GM19468 (cell line): ENCODE results near the gene CCDC91.

ENCODE experiments used
- ATAC-seq: cut with Tn5 transposase; IDR thresholded peaks from one replicate; pipeline ENCODE4 v1.9.1; 2021; ENCODE audit warnings: mild to moderate bottlenecking, moderate library complexity, moderate number of reproducible peaks; ENCODE audit not compliant: unreplicated experiment; ENCODE audit errors: extremely low read depth

Gene CCDC91

DNA sequence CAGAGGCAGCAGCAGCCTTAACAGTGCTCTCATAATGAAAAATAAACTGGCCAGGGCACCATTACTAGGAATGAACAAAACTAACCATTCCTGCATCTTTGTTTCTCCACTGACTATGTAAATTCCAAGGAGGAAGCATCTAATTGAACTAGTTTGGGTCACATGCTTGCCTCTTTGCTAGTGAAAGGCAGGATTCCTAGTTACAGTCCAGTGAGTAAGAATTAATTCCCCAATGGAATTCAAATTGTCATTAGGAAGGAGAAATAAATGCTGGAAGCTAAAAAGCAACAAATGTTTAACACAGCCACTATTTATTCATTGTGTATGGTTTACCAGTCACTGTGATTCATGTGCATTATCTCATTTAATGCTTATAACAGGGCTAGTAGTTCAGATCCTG is 316.0 kb downstream of the CCDC91 start:
- ATAC-seq = no peak

- no peak for ATAC-seq
These were observed 316.8 kb downstream of the CCDC91 start for GRCh38 chr12:28507033-28507432.

GRCh38 chr12:28507867-28508266 is 317.6 kb downstream of the CCDC91 start:
- ATAC-seq = no peak

GRCh38 chr12:28512406-28512805 is 322.1 kb downstream of the CCDC91 start:
- ATAC-seq = no peak

- no peak for ATAC-seq
These were observed 322.6 kb downstream of the CCDC91 start for GRCh38 chr12:28512876-28513275.

DNA sequence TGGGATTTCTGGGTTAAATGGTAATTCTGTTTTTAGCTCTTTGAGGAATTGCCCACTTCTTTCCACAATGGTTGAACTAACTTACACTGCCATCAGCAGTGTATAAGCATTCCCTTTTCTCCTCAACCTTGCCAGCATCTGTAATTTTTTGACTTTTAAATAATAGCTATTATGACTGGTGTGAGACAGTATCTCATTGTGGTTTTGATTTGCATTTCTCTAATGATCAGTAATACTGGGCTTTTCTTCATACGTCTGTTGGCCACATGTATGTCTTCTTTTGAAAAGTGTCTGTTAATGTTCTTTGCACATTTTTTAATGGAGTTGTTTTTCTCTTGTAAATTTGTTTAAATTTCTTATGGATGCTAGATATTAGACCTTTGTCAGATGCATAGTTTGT is 323.7 kb downstream of the CCDC91 start:
- ATAC-seq = no peak

DNA sequence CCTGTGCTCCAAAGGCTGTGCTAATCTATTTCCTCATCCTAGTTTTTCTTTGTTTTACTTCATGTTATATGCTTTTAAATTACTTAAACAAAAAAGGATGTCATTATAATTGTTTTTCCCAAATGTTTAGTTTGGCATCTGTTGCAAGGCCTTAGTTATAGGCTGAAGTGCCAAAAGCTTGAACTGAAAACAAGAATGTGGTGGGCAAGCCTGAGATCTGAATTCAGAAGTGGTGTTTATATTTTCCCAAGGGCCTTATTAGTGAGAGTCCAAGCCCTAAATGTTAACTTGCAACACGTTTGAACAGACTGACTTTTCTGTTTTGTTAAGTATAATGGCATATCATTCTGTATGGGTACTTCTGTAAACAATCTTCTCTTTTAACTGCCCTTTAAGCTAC is 326.8 kb downstream of the CCDC91 start:
- no peak for ATAC-seq

DNA sequence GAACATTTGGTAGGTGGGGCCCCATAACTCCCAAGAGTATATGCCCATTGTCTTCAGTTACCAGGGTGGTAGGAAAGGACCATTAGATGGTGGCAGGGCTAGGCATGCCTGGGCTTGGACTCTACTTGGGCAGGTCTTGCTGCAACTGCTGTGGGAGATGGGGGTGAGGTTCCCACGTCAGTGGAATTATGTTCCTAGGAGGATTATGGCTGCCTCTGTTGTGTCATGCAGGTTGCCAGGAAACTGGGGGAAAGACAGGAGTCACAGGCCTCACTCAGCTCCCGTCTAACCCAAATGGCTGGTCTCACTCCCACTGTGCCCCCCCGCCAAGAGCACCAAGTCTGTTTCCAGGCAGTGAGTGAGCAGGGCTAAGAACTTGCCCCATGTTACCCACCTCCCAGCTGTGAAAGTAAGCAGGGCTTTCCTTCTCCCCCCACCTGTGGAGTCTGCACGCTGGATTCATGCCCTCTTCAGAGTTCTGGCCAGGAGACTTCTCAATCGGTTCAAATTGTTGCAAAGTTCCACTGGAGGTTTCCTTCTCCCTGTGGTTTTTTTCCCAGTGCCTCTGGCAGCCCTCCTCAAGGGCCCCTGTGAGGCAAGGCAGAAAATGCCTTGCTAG is 337.5 kb downstream of the CCDC91 start:
- no peak for ATAC-seq

DNA sequence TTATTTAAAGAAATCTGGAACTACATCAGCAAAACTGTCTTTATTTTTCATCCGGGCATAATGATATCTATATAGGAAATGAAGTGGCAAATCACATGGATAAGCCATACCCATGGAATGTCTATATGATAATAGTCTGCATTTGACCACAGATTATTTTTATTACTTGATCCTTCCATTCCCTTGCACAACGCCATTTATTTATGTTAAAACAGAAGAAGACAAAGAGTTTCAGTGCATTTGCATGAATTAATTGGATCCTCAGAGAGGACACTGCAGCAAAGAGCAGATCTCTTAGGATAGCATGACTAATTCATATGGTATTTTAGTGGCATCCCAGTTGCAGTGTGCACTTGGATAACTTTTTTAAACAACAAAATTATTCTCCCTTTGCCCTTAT is 345.0 kb downstream of the CCDC91 start:
- no peak for ATAC-seq

- no peak for ATAC-seq
These were observed 345.8 kb downstream of the CCDC91 start for GRCh38 chr12:28536088-28536487.

DNA sequence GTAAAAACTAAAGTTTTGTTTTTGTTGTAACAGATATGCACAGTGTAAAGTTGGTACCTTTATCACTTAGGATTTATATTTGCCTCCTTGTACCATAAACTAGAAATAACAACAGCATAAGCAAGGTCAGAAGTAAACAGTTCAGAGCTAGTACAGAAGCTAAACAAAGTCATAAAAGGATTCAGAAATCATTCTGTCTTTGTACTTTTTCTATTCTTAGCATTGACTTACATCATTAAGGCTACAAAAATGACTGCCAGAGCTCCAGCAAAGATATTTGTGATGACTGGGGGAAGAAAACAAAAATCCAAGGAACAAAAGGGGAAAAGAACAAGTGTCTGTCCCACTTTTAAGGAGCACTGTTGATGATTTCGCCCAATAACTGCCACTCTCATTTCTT is 347.2 kb downstream of the CCDC91 start:
- no peak for ATAC-seq

- no peak for ATAC-seq
These were observed 349.6 kb downstream of the CCDC91 start for GRCh38 chr12:28539691-28540323.

DNA sequence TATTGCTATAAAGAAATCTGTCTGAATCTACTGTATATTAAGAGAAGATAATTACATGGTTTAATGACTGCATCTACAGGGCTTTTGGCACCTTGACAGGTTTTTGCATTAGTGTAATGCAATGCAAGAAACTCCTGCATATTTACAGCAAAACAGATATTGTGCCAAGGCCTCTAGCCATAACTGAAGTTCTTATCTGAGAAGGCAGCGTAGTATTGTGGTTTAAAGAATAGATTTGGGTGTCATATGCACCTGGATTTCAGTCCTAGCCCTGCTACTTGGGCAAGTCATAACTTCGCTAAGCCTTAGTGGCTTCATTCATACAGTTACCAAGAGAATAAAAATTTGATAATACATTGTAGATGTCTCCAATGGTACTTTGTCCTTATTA is 350.1 kb downstream of the CCDC91 start:
- ATAC-seq = no peak

DNA sequence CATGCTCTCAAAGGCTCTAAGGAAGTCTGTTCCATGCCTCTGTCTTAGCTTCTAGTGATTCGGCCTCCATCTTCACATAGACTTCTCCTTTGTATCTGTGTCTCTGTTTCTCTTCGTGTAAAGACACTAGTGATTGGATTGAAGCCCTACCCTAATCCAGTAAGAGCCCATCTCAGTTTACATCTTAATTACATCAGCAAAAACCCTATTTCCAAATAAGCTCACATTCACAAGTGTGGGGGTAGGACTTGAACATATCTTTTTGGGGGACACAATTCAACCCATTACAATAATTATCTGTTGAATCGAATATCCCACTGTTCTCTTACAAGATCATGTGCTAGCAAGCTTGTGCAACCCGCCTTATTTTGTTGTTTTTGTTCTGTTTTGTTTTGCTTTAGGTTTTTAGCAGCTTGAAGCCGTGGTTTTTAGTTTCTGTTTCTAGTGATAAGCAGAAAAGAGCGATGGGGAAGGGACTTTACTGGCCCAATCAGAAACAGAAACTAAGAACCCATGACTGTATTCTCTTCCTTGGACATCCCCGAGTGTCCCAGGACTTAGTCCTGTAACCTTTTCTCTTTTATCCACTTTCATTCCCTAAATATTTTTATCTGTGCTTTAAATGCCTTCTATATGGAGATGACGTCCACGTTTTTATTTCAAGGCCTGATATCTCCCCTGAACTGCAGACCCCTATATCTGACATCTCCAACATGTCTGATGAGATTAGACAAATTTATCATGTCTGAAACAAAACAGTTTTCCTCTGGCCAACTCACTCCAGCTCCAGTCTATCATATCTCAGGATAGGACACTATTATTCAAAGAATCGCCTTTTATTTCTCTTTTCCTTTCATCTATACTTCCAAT is 353.0 kb downstream of the CCDC91 start:
- ATAC-seq = no peak

DNA sequence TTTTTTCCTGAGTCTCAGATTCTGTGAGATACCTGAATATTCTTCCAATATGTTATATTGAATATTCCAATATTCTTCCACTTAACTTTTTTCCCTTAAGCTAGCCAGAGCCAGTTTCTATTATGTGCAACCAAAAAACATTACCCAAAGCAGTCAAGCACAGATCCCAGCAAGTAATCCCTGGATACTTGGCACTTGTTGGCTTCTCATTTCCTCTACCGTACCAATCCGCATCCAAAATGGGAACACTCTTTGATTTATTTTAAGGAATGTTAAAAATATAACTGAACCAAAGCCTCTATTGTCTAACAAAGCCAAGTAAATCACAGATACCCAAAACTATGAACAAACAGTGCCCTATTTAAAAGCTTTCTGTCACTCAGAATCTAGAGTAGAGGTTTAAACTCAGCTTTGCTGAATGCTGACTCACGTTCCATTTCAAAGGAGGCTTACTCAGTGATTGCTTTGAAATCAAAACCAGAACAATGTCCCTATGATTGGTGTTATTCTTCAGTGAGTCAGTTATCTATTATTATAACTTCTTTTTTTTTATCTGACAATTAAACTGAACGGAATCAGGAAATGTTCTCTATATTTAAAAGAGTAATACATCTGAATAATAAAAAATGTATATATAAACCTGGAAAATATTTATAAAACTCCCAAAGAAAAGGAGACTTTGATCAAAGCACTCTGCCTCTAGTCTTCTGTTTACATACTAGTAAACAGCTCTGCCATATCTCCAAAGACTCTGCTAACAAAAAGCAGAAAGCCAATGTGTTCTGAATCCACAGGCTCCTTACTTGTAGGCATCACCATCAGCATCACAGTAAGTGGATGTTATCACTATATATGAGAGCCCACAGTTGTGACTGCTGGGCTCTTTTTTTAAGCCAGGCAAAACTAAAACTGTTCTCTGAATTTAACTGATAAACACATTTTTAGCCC is 360.8 kb downstream of the CCDC91 start:
- ATAC-seq = no peak

DNA sequence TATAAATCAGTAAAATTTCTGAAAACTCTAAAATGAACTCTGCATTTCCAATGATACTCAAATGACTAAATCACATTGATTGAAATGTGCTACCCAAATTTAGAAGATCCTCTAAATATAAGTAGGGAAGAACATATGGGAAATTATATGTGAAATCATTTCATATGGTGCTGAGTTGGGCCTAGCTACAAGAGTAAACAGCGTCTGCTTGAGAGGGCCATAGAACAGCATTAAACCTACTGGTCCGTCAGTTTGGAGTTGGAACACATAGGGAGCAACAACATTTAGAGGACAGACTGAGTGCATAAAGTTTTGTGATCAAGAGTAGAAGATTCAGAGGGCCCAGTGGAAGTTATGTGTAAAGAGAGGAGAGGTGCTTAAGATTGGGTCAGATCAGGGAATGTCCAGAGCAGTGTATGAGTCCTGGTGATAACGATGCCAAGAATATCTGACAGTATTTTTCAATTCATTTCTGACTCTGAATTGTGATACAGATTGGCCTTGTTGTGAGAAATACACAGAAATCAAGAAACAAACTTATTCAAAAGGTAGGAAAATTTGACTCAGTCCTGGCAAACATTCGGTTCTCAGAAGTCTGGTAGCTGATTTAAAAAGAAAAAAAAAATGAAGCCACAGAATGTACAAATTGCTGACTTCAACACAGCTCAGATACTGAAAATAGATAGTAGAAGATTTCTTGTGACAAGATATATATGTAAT is 362.2 kb downstream of the CCDC91 start:
- ATAC-seq = no peak

GRCh38 chr12:28555748-28556147 is 365.5 kb downstream of the CCDC91 start:
- no peak for ATAC-seq

- ATAC-seq = no peak
These were observed 368.0 kb downstream of the CCDC91 start for GRCh38 chr12:28558250-28558649.

- no peak for ATAC-seq
These were observed 373.0 kb downstream of the CCDC91 start for GRCh38 chr12:28563286-28563685.

GRCh38 chr12:28563936-28564335 is 373.7 kb downstream of the CCDC91 start:
- no peak for ATAC-seq
